Activated CD4-positive, alpha-beta memory T cell treated with anti-CD3 and anti-CD28 coated beads for 36 hours (primary cell): ENCODE results near the gene PVALEF. TPM values are rescaled to one million over a fixed set of nuclear protein-coding genes. Genes with fewer than 3 reads are reported as not detected.
A peak's percentile ranks its signal among the peaks of the same experiment; 100 is the strongest.

ENCODE experiments used
- CTCF ChIA-PET: fragments of 350-600 bp; sonication (Branson Sonifier 250); formaldehyde crosslinking; loops from one replicate; lab custom pipeline; 2021; ENCODE audit warnings: antibody characterized with exemption, inconsistent platforms; lab: Charles Lee
- POLR2A ChIA-PET: fragments of 350-600 bp; sonication (Branson Sonifier 250); formaldehyde crosslinking; loops from one replicate; lab custom pipeline; 2021; ENCODE audit warnings: antibody characterized with exemption; lab: Charles Lee
- DNase-seq: peaks from one replicate; pipeline ENCODE4 v3.0.0-alpha.2; 2020
- H3K27ac Mint-ChIP-seq: one replicate; pipeline ENCODE4 v1.8.0; 2021; ENCODE audit warnings: mixed read lengths
- H3K27me3 Mint-ChIP-seq: one replicate; pipeline ENCODE4 v1.8.0; 2021; ENCODE audit warnings: mixed read lengths
- H3K36me3 Mint-ChIP-seq: one replicate; pipeline ENCODE4 v1.8.0; 2021; ENCODE audit warnings: mixed read lengths
- H3K4me1 Mint-ChIP-seq: one replicate; pipeline ENCODE4 v1.8.0; 2021; ENCODE audit warnings: low read depth, mixed read lengths
- H3K4me3 Mint-ChIP-seq: one replicate; pipeline ENCODE4 v1.8.0; 2021; ENCODE audit warnings: mild to moderate bottlenecking, mixed read lengths
- H3K9me3 Mint-ChIP-seq: one replicate; pipeline ENCODE4 v1.8.0; 2021; ENCODE audit warnings: mixed read lengths
- intact Hi-C: fragments of 100-400 bp; cut with micrococcal nuclease; formaldehyde crosslinking; loops from one replicate; pipeline ENCODE4 v1.15.1; 2023
- total RNA-seq, 2 experiments: library from RNA; stranded (reverse); gene quantifications; one replicate each; pipeline ENCODE4 v1.2.3, GENCODE V29; 2021

PVALEF gene
- not detected for total RNA-seq

- Mint-ChIP-seq H3K4me3 (no peak within 1 kb of the TSS), H3K27ac (no peak within 1 kb of the TSS), H3K4me1 (no peaks in the 10 kb centered on the region), H3K36me3 (no peaks in the 10 kb centered on the region), H3K9me3 (no peaks in the 10 kb centered on the region), H3K27me3 (peaks cover 22% of the 10 kb centered on the region)
- intact Hi-C loops = no loop called here
- CTCF ChIA-PET = no interaction called here
- DNase-seq = no peak
- POLR2A ChIA-PET = no interaction called here
Observed at GRCh38 chr17:81165246-81166032, at the start of gene PVALEF. Gene PVALEF (plus strand): TSS chr17:81165507. CDS start chr17:81181227, 15,720 bp downstream.

- no peak for DNase-seq
- CTCF ChIA-PET = interaction anchor here (0.6 to 1.8 kb wide), 4 partner anchors 12 to 405 kb away, joined by 3 to 11 read pairs (median 3); no protein-coding TSS in a partner anchor
- intact Hi-C loops = no loop called here
- Mint-ChIP-seq H3K4me1 (peaks cover 5% of the 10 kb centered on the region), H3K36me3 (no peaks in the 10 kb centered on the region), H3K9me3 (no peaks in the 10 kb centered on the region), H3K27ac (no peak overlapping the region), H3K4me3 (no peak overlapping the region), H3K27me3 (no peaks in the 10 kb centered on the region)
- POLR2A ChIA-PET = no interaction called here
Observed at GRCh38 chr17:81115749-81116464, 49.4 kb upstream of the PVALEF start.

GRCh38 chr17:81116704-81117103, 48.6 kb upstream of the PVALEF start:
- POLR2A ChIA-PET = no interaction called here
- H3K27ac Mint-ChIP-seq = no peak overlapping the region
- H3K4me1 Mint-ChIP-seq = peaks cover 5% of the 10 kb centered on the region
- H3K4me3 Mint-ChIP-seq = no peak overlapping the region
- no peaks in the 10 kb centered on the region for H3K36me3 Mint-ChIP-seq
- H3K9me3 Mint-ChIP-seq = no peaks in the 10 kb centered on the region
- H3K27me3 Mint-ChIP-seq = no peaks in the 10 kb centered on the region
- intact Hi-C loops = no loop called here
- CTCF ChIA-PET = interaction anchor here (0.6 to 1.8 kb wide), 3 partner anchors 13 to 404 kb away, joined by 3 to 11 read pairs (median 3); no protein-coding TSS in a partner anchor
- no peak for DNase-seq

GRCh38 chr17:81117672-81118198, 47.6 kb upstream of the PVALEF start:
- POLR2A ChIA-PET = no interaction called here
- Mint-ChIP-seq H3K27ac (no peak overlapping the region), H3K27me3 (no peaks in the 10 kb centered on the region), H3K4me1 (peaks cover 5% of the 10 kb centered on the region), H3K36me3 (no peaks in the 10 kb centered on the region), H3K9me3 (no peaks in the 10 kb centered on the region), H3K4me3 (no peak overlapping the region)
- no peak for DNase-seq
- intact Hi-C loops = no loop called here
- CTCF ChIA-PET = interaction anchor here (1.8 kb wide), 1 partner anchor 16 kb away, joined by 11 read pairs; no protein-coding TSS in a partner anchor

- Mint-ChIP-seq H3K4me3 (peak overlapping the region; percentile 60), H3K36me3 (no peaks in the 10 kb centered on the region), H3K27me3 (no peaks in the 10 kb centered on the region), H3K9me3 (no peaks in the 10 kb centered on the region), H3K4me1 (peaks cover 5% of the 10 kb centered on the region), H3K27ac (no peak overlapping the region)
- POLR2A ChIA-PET = no interaction called here
- no peak for DNase-seq
- intact Hi-C loops = no loop called here
- CTCF ChIA-PET = interaction anchor here (0.7 to 1.5 kb wide), 2 partner anchors 17 to 95 kb away, joined by 3 read pairs; no protein-coding TSS in a partner anchor
Observed at GRCh38 chr17:81118308-81119221, 46.7 kb upstream of the PVALEF start.

GRCh38 chr17:81119223-81120148, 45.8 kb upstream of the PVALEF start:
- Mint-ChIP-seq H3K9me3 (no peaks in the 10 kb centered on the region), H3K36me3 (no peaks in the 10 kb centered on the region), H3K4me3 (peak overlapping the region; percentile 60), H3K27ac (no peak overlapping the region), H3K27me3 (no peaks in the 10 kb centered on the region), H3K4me1 (peaks cover 5% of the 10 kb centered on the region)
- ChIA-PET CTCF (interaction anchor here (1.5 kb wide), 1 partner anchor 96 kb away, joined by 3 read pairs; no protein-coding TSS in a partner anchor), POLR2A (no interaction called here)
- intact Hi-C loops = no loop called here
- peak; percentile 93 for DNase-seq

- DNase-seq = no peak
- intact Hi-C loops = no loop called here
- Mint-ChIP-seq H3K4me3 (no peak overlapping the region), H3K9me3 (no peaks in the 10 kb centered on the region), H3K27me3 (no peaks in the 10 kb centered on the region), H3K27ac (no peak overlapping the region), H3K4me1 (peaks cover 5% of the 10 kb centered on the region), H3K36me3 (no peaks in the 10 kb centered on the region)
- ChIA-PET POLR2A (no interaction called here), CTCF (interaction anchor here (1.5 kb wide), 1 partner anchor 96 kb away, joined by 3 read pairs; no protein-coding TSS in a partner anchor)
Observed at GRCh38 chr17:81120149-81120484, 45.2 kb upstream of the PVALEF start.

GRCh38 chr17:81120695-81121621, 44.3 kb upstream of the PVALEF start:
- Mint-ChIP-seq H3K4me1 (peaks cover 5% of the 10 kb centered on the region), H3K9me3 (no peaks in the 10 kb centered on the region), H3K4me3 (no peak overlapping the region), H3K27me3 (no peaks in the 10 kb centered on the region), H3K27ac (no peak overlapping the region), H3K36me3 (no peaks in the 10 kb centered on the region)
- intact Hi-C loops = no loop called here
- CTCF ChIA-PET = interaction anchor here (1.0 kb wide), 1 partner anchor 18 kb away, joined by 3 read pairs; no protein-coding TSS in a partner anchor
- DNase-seq = no peak
- POLR2A ChIA-PET = no interaction called here

- DNase-seq = no peak
- CTCF ChIA-PET = interaction anchor here (1.0 kb wide), 1 partner anchor 20 kb away, joined by 3 read pairs; no protein-coding TSS in a partner anchor
- intact Hi-C loops = no loop called here
- no peaks in the 10 kb centered on the region for H3K36me3 Mint-ChIP-seq
- H3K9me3 Mint-ChIP-seq = no peaks in the 10 kb centered on the region
- no peak overlapping the region for H3K27ac Mint-ChIP-seq
- no peaks in the 10 kb centered on the region for H3K27me3 Mint-ChIP-seq
- POLR2A ChIA-PET = no interaction called here
- no peak overlapping the region for H3K4me3 Mint-ChIP-seq
- H3K4me1 Mint-ChIP-seq = peaks cover 5% of the 10 kb centered on the region
Observed at GRCh38 chr17:81121841-81122733, 43.2 kb upstream of the PVALEF start.
